DND-41 (cell line): ENCODE data around the gene DUSP2.
A peak's percentile ranks its signal among the peaks of the same experiment; 100 is the strongest.

Experiments
- ATAC-seq: fragments of 200-7000 bp; cut with Tn5 transposase; 3 replicates; pipeline ENCODE4 v1.9.1; 2021; ENCODE audit warnings: low read depth; ENCODE audit not compliant: insufficient read depth
- DNase-seq: peaks from one replicate; pipeline ENCODE4 v3.0.0-alpha.2; 2020
- H2AFZ ChIP-seq: 2 replicates; pipeline ENCODE4 v1.6.0; 2012; ENCODE audit warnings: low read depth, low read length
- H3K27ac ChIP-seq: 2 replicates; pipeline ENCODE4 v1.5.1; 2012; ENCODE audit warnings: low read length, inconsistent platforms
- H3K27me3 ChIP-seq: fragments of 200-600 bp; sonication (generic); 2 replicates; pipeline ENCODE4 v1.6.0; 2012; ENCODE audit warnings: low read length, mild to moderate bottlenecking, inconsistent platforms; ENCODE audit not compliant: insufficient read depth, poor library complexity
- H3K36me3 ChIP-seq: 2 replicates; pipeline ENCODE4 v1.5.1; 2012; ENCODE audit warnings: low read length, inconsistent platforms; ENCODE audit not compliant: insufficient read depth
- H3K4me1 ChIP-seq: 2 replicates; pipeline ENCODE4 v1.5.1; 2012; ENCODE audit warnings: mild to moderate bottlenecking, low read length; ENCODE audit not compliant: insufficient read depth
- H3K4me2 ChIP-seq: 2 replicates; pipeline ENCODE4 v1.6.0; 2012; ENCODE audit warnings: mild to moderate bottlenecking, moderate library complexity, low read length, inconsistent platforms; ENCODE audit not compliant: insufficient read depth
- H3K4me3 ChIP-seq, 2 experiments: fragments of 200-600 bp in 1 of 2; shearing (Covaris generic) in 1 of 2; 2 replicates each; pipeline ENCODE4 v1.5.1; 2012 to 2016; ENCODE audit warnings: inconsistent platforms in 2 of 2, low read length in 2 of 2, mild to moderate bottlenecking in 2 of 2, low read depth in 1 of 2, moderate library complexity in 1 of 2
- H3K79me2 ChIP-seq: 2 replicates; pipeline ENCODE4 v1.6.0; 2012; ENCODE audit warnings: low read length, inconsistent platforms; ENCODE audit not compliant: insufficient read depth
- H3K9ac ChIP-seq: 2 replicates; pipeline ENCODE4 v1.6.0; 2012; ENCODE audit warnings: low read depth, mild to moderate bottlenecking, inconsistent platforms, low read length, moderate library complexity
- H3K9me3 ChIP-seq: 2 replicates; pipeline ENCODE4 v1.5.1; 2012; ENCODE audit warnings: low read length, moderate library complexity, mild to moderate bottlenecking, inconsistent platforms; ENCODE audit not compliant: insufficient read depth, severe bottlenecking
- H4K20me1 ChIP-seq: 2 replicates; pipeline ENCODE4 v1.6.0; 2012; ENCODE audit warnings: low read length; ENCODE audit not compliant: insufficient read depth
- CTCF ChIP-seq: IDR thresholded peaks from 2 replicates; pipeline ENCODE4 v1.5.1; 2012; ENCODE audit warnings: borderline replicate concordance, low read length, moderate library complexity, mild to moderate bottlenecking; ENCODE audit not compliant: poor library complexity, severe bottlenecking; ENCODE audit errors: extremely low read depth
- EZH2 ChIP-seq: IDR thresholded peaks from 3 replicates; pipeline ENCODE4 v1.6.1; 2012; ENCODE audit warnings: borderline replicate concordance, low read depth, mild to moderate bottlenecking, moderate library complexity, low read length, inconsistent platforms; ENCODE audit not compliant: severe bottlenecking

DUSP2 gene

DNA sequence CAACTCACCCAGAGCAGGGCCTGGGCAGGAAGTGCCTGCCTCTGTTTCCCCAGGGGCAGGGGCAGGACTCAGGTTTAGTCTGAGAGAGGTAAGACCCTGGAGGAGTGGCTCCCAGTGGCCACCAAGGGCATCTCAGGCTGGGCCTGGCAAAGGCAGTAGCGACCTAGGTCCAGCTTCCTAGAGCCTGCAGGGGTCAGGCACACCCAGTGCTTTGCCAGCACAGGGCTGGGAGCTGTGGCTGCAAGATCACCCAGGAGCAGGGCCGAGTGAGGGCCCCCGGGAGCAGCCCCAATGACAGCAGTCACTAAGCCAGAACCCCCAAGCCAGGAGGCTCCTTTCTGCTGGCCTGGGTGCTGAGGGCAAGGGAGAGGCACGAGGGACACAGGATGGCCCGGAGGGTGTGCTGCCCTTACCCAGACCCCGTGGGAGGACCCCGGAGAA, 8.8 kb upstream of the DUSP2 start:
- ATAC-seq: no peak

GRCh38 chr2:96153291-96153713, 8.1 kb upstream of the DUSP2 start:
- Histone ChIP-seq H3K4me1 (peaks cover 18% of the 10 kb centered on the region), H3K27ac (no peak overlapping the region), H3K36me3 (no peaks in the 10 kb centered on the region), H3K9me3 (no peaks in the 10 kb centered on the region), H3K9ac (no peak overlapping the region), H4K20me1 (no peaks in the 10 kb centered on the region; the same call in 1 of the 2 replicates), H3K4me2 (no peak overlapping the region), H3K4me3 (no peak overlapping the region), H3K27me3 (no peaks in the 10 kb centered on the region), H2AFZ (no peak overlapping the region), H3K79me2 (no peaks in the 10 kb centered on the region)
- DNase-seq (no peak), ATAC-seq (no peak)
- TF ChIP-seq EZH2: no peak
- no peak for TF ChIP-seq CTCF

More for the DNA sequence above, 8.8 kb upstream of the DUSP2 start:
- H4K20me1 ChIP-seq: no peaks in the 10 kb centered on the region; the same call in 1 of the 2 replicates
- no peaks in the 10 kb centered on the region for H3K27me3 ChIP-seq
- no peak for TF ChIP-seq EZH2
- TF ChIP-seq CTCF: peak; percentile 6
- no peak overlapping the region for H3K4me3 ChIP-seq
- no peak overlapping the region for H3K4me2 ChIP-seq
- no peak overlapping the region for H3K9ac ChIP-seq
- no peaks in the 10 kb centered on the region for H3K36me3 ChIP-seq
- no peaks in the 10 kb centered on the region for H3K79me2 ChIP-seq
- H2AFZ ChIP-seq: no peak overlapping the region
- DNase-seq: no peak
- H3K4me1 ChIP-seq: peaks cover 12% of the 10 kb centered on the region
- H3K9me3 ChIP-seq: no peaks in the 10 kb centered on the region
- H3K27ac ChIP-seq: no peak overlapping the region

- no peak for DNase-seq
- H3K4me2 ChIP-seq: no peak overlapping the region
- H3K79me2 ChIP-seq: no peaks in the 10 kb centered on the region
- no peak for TF ChIP-seq EZH2
- no peak for TF ChIP-seq CTCF
- no peaks in the 10 kb centered on the region; the same call in 1 of the 2 replicates for H4K20me1 ChIP-seq
- H3K36me3 ChIP-seq: no peaks in the 10 kb centered on the region
- ATAC-seq: no peak
- no peaks in the 10 kb centered on the region for H3K27me3 ChIP-seq
- no peak overlapping the region for H3K4me3 ChIP-seq
- no peak overlapping the region for H2AFZ ChIP-seq
- H3K4me1 ChIP-seq: peaks cover 26% of the 10 kb centered on the region
- no peak overlapping the region for H3K27ac ChIP-seq
- no peak overlapping the region for H3K9ac ChIP-seq
- H3K9me3 ChIP-seq: no peaks in the 10 kb centered on the region
These were observed 7.3 kb upstream of the DUSP2 start for GRCh38 chr2:96152304-96153161.
